ENCODE data around the gene ANKUB1.

ANKUB1 gene

DNA sequence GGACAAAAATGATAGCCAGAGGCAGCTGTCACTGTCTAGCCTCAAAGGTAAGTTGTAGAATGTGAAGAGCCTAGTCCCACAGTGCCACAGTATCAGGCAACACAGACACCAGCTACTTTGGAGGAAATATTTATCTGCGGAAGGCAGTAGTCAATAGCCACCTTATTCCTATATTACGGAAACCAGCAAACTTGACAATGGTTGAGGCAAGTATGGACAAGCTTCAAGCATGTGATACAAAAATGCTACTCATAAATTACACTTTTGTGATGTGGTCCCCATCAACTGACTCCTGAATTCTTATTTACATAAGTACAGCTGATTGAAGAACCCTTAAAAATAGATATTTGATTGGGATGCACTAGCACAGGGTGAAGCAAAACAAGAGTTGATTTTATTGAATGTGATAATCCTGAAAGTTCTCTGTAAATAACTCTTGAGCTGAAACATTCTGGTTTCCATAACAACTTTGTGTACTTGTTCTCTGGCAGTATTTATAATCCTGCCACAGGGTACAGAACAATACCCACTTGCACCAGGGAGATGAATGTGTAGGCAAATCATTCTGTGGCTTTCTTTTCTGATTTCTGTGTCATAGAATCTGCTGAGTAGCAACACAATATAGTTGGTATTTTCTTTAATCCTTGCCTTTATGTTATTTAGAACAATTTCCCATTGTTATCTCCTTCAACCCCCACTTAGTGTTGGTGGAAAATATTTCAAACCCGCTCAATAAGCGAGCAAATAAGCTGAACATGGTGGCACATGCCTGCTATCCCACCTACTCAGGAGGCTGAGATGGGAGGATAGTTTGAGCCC, at the start of gene ANKUB1:
ANKUB1 (minus strand) TSS at position 103 of the 819 bp plus-strand sequence. CDS start 188 bp downstream, outside the sequence.
- TF ChIP-seq, protein P1, sequence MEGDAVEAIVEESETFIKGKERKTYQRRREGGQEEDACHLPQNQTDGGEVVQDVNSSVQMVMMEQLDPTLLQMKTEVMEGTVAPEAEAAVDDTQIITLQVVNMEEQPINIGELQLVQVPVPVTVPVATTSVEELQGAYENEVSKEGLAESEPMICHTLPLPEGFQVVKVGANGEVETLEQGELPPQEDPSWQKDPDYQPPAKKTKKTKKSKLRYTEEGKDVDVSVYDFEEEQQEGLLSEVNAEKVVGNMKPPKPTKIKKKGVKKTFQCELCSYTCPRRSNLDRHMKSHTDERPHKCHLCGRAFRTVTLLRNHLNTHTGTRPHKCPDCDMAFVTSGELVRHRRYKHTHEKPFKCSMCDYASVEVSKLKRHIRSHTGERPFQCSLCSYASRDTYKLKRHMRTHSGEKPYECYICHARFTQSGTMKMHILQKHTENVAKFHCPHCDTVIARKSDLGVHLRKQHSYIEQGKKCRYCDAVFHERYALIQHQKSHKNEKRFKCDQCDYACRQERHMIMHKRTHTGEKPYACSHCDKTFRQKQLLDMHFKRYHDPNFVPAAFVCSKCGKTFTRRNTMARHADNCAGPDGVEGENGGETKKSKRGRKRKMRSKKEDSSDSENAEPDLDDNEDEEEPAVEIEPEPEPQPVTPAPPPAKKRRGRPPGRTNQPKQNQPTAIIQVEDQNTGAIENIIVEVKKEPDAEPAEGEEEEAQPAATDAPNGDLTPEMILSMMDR (IDR thresholded peaks at IDR 0.05) = no peak

DNA sequence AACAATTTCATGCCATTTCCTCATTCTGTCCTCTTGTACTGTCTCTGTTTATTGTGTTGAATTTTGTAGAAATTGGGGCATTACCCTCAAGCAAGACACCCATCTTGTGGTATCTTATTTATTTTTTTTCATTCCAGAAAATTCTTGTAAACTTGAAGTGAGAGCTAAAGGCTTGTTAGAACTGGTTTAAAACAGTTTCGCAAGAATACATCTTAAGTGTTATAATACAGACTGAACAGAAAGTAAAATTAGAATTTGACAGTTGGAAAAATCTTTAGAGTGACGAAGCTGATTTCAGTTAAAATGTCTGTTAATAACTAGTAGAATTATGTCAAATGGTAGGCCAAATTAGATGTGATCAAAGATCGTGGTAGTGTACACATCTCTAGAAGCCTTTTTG, 47.5 kb upstream of the ANKUB1 start:
- TF ChIP-seq, protein P1 (IDR thresholded peaks at IDR 0.05) = no peak

DNA sequence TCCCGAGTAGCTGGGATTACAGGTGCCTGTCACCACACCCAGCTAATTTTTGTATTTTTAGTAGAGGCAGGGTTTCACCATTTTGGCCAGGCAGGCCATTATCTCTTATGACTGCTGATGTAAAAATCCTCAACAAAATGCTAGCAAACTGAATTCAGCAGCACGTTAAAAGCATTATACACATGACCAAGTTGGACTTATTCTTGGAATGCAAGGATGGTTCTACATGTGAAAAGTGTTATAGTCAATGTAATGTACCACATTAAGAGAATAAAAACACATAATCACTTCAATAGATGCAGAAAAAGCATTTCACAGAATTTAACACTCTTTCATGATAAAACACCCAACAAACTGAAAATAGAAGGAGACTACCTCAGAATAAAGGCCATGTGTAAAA, 40.9 kb upstream of the ANKUB1 start:
- TF ChIP-seq, protein P1 (IDR thresholded peaks at IDR 0.05) = no peak

DNA sequence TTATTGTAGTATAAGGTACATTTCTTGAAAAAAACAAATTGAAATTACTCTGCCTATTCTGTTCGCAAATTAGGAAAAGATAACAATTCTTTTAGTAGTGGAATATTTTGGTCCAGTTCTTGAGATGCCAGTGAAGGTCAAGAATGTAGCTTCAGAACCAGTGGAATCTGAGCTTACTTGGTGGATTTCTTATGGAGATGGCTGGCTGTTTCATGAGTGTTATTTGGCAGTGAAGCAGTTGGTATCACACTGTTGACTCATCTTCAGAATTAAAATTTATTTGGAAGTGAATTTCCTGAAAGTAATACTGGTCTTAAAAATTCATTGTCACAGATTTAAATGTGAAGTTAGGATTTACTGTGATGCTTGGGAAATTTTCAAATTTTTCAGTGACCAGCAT, 39.7 kb upstream of the ANKUB1 start:
- TF ChIP-seq, protein P1 (IDR thresholded peaks at IDR 0.05) = no peak

GRCh38 chr3:149831321-149831720, 39.0 kb upstream of the ANKUB1 start:
- TF ChIP-seq, protein P1 (IDR thresholded peaks at IDR 0.05) = no peak

DNA sequence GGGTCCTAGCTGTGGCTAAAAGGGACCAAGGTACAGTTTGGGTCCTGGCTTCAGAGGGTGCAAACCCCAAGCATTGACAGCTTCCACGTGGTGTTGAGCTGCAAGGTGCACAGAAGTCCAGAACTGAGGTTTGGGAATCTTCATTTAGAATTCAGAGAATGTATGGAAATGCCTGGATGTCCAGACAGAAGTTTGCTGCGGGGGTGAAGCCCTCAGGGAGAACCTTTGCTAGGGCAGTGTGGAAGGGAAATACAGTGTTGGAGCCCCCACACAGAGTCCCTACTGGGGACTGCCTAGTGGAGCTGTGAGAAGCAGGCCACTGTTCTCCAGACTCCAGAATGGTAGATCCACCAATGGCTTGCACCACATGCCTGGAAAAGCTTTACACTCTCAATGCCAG, 38.5 kb upstream of the ANKUB1 start:
- TF ChIP-seq, protein P1 (IDR thresholded peaks at IDR 0.05) = no peak

GRCh38 chr3:149828390-149828789, 36.0 kb upstream of the ANKUB1 start:
- TF ChIP-seq, protein P1 (IDR thresholded peaks at IDR 0.05) = no peak
